GM10847 (cell line): ENCODE data around the gene KANSL1.

Experiments
- POLR2A ChIP-seq: IDR thresholded peaks from 2 replicates; pipeline ENCODE4 v1.6.1; 2011; ENCODE audit not compliant: insufficient read length; ENCODE audit errors: extremely low read depth

Gene KANSL1

GRCh38 chr17:46012506-46013079, 180.6 kb downstream of the KANSL1 start:
- no peak for TF ChIP-seq POLR2A

- TF ChIP-seq POLR2A, result no peak
Measured at GRCh38 chr17:46011711-46012505, 181.3 kb downstream of the KANSL1 start.

DNA sequence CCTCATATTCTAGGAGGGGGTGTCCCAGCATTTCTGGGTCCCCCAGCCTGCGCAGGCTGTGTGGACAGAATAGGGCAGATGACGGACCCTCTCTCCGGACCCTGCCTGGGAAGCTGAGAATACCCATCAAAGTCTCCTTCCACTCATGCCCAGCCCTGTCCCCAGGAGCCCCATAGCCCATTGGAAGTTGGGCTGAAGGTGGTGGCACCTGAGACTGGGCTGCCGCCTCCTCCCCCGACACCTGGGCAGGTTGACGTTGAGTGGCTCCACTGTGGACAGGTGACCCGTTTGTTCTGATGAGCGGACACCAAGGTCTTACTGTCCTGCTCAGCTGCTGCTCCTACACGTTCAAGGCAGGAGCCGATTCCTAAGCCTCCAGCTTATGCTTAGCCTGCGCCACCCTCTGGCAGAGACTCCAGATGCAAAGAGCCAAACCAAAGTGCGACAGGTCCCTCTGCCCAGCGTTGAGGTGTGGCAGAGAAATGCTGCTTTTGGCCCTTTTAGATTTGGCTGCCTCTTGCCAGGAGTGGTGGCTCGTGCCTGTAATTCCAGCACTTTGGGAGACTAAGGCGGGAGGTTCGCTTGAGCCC, 182.5 kb downstream of the KANSL1 start:
- no peak for TF ChIP-seq POLR2A

- no peak for TF ChIP-seq POLR2A
Measured at GRCh38 chr17:46009681-46010596, 183.3 kb downstream of the KANSL1 start.

GRCh38 chr17:46008591-46008990, 184.6 kb downstream of the KANSL1 start:
- TF ChIP-seq POLR2A, result no peak

GRCh38 chr17:46007461-46007965, 185.7 kb downstream of the KANSL1 start:
- TF ChIP-seq POLR2A, result no peak

GRCh38 chr17:46003907-46004748, 189.1 kb downstream of the KANSL1 start:
- TF ChIP-seq POLR2A, result no peak

GRCh38 chr17:46002973-46003316, 190.3 kb downstream of the KANSL1 start:
- TF ChIP-seq POLR2A, result no peak

DNA sequence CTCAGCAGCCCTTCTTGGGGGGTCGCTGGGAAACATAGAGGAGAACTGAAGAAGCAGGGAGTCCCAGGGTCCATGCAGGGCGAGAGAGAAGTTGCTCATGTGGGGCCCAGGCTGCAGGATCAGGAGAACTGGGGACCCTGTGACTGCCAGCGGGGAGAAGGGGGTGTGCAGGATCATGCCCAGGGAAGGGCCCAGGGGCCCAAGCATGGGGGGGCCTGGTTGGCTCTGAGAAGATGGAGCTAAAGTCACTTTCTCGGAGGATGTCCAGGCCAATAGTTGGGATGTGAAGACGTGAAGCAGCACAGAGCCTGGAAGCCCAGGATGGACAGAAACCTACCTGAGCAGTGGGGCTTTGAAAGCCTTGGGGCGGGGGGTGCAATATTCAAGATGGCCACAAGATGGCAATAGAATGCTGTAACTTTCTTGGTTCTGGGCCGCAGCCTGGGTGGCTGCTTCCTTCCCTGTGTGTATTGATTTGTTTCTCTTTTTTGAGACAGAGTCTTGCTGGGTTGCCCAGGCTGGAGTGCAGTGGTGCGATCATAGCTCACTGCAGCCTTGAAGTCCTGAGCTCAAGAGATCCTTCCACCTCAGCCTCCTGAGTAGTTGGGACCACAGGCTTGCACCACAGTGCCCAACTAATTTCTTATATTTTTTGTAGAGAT, 190.8 kb downstream of the KANSL1 start:
- TF ChIP-seq POLR2A, result no peak

- no peak for TF ChIP-seq POLR2A
Measured at GRCh38 chr17:46001390-46002310, 191.6 kb downstream of the KANSL1 start.

DNA sequence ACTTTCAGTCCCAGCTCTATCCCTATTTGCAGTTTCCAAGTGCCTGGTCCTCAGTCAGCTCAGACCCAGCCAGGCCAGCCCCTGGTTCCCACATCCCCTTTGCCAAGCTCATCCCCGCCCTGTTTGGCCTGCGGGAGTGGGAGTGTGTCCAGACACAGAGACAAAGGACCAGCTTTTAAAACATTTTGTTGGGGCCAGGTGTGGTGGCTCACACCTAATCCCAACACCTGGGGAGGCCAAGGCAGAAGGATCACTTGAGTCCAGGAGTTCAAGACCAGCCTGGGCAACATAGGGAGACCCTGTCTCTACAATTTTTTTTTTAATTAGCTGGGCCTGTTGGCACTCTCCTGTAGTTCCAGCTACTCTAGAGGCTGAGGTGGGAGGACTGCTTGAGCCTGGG, 192.5 kb downstream of the KANSL1 start:
- TF ChIP-seq POLR2A, result no peak

DNA sequence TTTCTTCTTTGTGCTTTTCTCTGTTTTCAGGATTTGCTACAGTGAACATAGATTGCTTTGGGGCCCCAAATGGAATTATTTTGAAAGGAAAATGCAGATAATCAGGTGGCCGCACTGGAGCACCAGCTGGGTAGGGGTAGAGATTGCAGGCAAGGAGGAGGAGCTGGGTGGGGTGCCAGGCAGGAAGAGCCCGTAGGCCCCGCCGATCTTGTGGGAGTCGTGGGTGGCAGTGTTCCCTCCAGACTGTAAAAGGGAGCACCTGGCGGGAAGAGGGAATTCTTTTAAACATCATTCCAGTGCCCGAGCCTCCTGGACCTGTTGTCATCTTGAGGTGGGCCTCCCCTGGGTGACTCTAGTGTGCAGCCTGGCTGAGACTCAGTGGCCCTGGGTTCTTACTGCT, 192.9 kb downstream of the KANSL1 start:
- TF ChIP-seq POLR2A, result no peak

DNA sequence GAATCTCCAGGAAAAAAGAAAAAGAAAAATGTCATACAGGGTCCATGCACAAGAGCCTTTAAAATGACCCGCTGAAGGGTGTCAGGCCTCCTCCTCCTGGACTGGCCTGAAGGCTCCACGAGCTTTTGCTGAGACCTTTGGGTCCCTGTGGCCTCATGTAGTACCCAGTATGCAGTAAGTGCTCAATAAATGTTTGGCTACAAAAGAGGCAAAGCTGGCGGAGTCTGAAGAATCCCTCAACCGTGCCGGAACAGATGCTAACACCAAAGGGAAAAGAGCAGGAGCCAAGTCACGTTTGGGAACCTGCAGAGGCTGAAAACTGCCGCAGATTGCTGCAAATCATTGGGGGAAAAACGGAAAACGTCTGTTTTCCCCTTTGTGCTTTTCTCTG, 193.3 kb downstream of the KANSL1 start:
- no peak for TF ChIP-seq POLR2A
